ENCODE results near the gene TBC1D3B. TPM values are rescaled to one million over a fixed set of nuclear protein-coding genes. Genes with fewer than 3 reads are reported as not detected.
"Not testable (repeated sequence)": the region's sequence is repeated elsewhere in the genome, so short reads cannot be mapped to it uniquely, and the experiment has no call there.

Gene TBC1D3B
- total RNA-seq, 1 donor from 2014 or later, result 14.5 TPM

DNA sequence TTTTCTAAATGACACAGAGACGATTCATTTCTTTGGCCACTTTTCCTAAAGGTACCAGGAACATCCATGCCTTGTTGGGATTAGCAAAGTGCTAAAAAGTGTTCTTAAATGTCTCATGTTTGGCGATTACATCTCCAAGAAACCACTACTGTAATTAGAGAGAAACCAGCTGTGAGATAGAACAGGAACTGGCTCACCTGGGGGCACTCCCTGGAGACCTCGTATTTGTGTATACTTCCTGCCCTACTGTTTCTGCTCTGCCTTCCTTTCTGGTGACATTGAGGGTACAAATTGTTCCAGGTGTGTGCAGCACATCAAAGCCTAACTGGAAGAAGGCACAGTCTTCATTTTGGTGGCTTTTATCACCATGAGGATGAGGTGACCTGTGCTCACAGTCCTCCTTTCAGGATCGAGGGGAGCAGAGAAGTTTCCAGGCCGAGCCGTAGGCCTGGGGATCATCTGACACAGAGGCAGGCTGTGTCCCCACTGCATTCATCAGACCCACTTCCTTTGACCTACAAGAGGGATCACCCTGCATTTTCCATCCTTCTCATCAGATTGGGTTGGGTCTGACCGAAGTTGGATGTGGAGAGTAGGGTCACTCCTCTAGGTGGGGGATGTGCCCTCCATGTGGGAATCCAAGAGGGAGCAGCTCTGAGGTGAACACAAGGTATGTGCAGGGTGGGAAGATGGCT lies 49.1 kb downstream of the TBC1D3B start:
- H3K9me3 Mint-ChIP-seq, result peaks cover 5% of the 10 kb centered on the region
- no peaks in the 10 kb centered on the region for H3K4me1 Mint-ChIP-seq (ENCODE audit: unreplicated experiment)
- DNase-seq (ENCODE audit: extremely low spot score, unreplicated experiment), result no peak
- no peaks in the 10 kb centered on the region for H3K36me3 Mint-ChIP-seq
- H3K27ac Mint-ChIP-seq, result no peak overlapping the region
- TF ChIP-seq, protein P1, sequence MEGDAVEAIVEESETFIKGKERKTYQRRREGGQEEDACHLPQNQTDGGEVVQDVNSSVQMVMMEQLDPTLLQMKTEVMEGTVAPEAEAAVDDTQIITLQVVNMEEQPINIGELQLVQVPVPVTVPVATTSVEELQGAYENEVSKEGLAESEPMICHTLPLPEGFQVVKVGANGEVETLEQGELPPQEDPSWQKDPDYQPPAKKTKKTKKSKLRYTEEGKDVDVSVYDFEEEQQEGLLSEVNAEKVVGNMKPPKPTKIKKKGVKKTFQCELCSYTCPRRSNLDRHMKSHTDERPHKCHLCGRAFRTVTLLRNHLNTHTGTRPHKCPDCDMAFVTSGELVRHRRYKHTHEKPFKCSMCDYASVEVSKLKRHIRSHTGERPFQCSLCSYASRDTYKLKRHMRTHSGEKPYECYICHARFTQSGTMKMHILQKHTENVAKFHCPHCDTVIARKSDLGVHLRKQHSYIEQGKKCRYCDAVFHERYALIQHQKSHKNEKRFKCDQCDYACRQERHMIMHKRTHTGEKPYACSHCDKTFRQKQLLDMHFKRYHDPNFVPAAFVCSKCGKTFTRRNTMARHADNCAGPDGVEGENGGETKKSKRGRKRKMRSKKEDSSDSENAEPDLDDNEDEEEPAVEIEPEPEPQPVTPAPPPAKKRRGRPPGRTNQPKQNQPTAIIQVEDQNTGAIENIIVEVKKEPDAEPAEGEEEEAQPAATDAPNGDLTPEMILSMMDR (conservative IDR thresholded peaks at IDR 0.05), result no peak
- H3K27me3 Mint-ChIP-seq, result peaks cover 3% of the 10 kb centered on the region
- H3K4me3 Mint-ChIP-seq, result no peak overlapping the region

- Mint-ChIP-seq H3K4me3 (no peak overlapping the region), H3K36me3 (no peaks in the 10 kb centered on the region), H3K27ac (no peak overlapping the region), H3K4me1 (ENCODE audit: unreplicated experiment) (no peaks in the 10 kb centered on the region), H3K27me3 (peaks cover 3% of the 10 kb centered on the region), H3K9me3 (peaks cover 5% of the 10 kb centered on the region)
- TF ChIP-seq, protein P1 (conservative IDR thresholded peaks at IDR 0.05), result no peak
- DNase-seq (ENCODE audit: extremely low spot score, unreplicated experiment), result no peak
Observed at GRCh38 chr17:36124879-36125824, 51.3 kb downstream of the TBC1D3B start.

GRCh38 chr17:36123431-36123830 lies 53.0 kb downstream of the TBC1D3B start:
- no peak for DNase-seq (ENCODE audit: extremely low spot score, unreplicated experiment)
- H3K9me3 Mint-ChIP-seq, result peaks cover 5% of the 10 kb centered on the region
- no peak overlapping the region for H3K27ac Mint-ChIP-seq
- no peaks in the 10 kb centered on the region for H3K4me1 Mint-ChIP-seq (ENCODE audit: unreplicated experiment)
- H3K4me3 Mint-ChIP-seq, result no peak overlapping the region
- TF ChIP-seq, protein P1 (conservative IDR thresholded peaks at IDR 0.05), result no peak
- H3K27me3 Mint-ChIP-seq, result peaks cover 3% of the 10 kb centered on the region
- H3K36me3 Mint-ChIP-seq, result no peaks in the 10 kb centered on the region

GRCh38 chr17:36121099-36121498 lies 55.3 kb downstream of the TBC1D3B start:
- H3K27ac Mint-ChIP-seq; H3K9me3 Mint-ChIP-seq; H3K27me3 Mint-ChIP-seq; DNase-seq (ENCODE audit: extremely low spot score, unreplicated experiment); H3K4me3 Mint-ChIP-seq; H3K36me3 Mint-ChIP-seq: not testable (repeated sequence)
- H3K4me1 Mint-ChIP-seq (ENCODE audit: unreplicated experiment), result peaks cover 11% of the 10 kb centered on the region

DNA sequence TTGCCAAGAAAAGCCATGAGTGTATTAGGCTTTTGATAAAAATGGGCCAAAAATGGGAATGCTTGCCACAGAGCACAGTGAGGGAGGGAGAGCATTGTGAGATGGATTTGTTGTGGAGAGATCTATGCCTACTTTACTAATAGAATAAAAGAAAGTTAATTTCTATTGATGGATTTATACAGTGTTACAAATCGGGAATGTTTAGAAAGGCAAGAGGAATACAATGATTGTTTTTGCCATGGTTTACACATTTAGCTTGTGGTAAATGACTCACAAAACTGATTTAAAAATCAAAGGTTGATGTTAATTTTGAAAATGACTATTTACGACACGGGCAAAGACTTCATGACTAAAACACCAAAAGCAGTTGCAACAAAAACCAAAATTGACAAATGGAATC lies 56.2 kb downstream of the TBC1D3B start:
- Mint-ChIP-seq H3K4me3 (no peak overlapping the region), H3K9me3 (peaks cover 7% of the 10 kb centered on the region), H3K36me3 (no peaks in the 10 kb centered on the region), H3K27me3 (no peaks in the 10 kb centered on the region), H3K27ac (no peak overlapping the region), H3K4me1 (ENCODE audit: unreplicated experiment) (peaks cover 11% of the 10 kb centered on the region)
- no peak for DNase-seq (ENCODE audit: extremely low spot score, unreplicated experiment)
- TF ChIP-seq, protein P1 (conservative IDR thresholded peaks at IDR 0.05), result no peak
